Uterus (tissue), 4 donors: ENCODE results near the gene ZFP14. TPM values are rescaled to one million over a fixed set of nuclear protein-coding genes. Genes with fewer than 3 reads are reported as not detected.

Source experiments
- total RNA-seq, 4 donors: library from RNA; depleted of rRNA in 3 of 4; stranded (reverse); fragments of >200 nt in 3 of 4; gene quantifications; one replicate each; pipeline versions ENCODE4 v1.1.0 to v1.2.4, GENCODE V29; 2014 to 2023
- donor health status: DM: yes; HTN: yes; CAD: no.

The ZFP14 gene
- total RNA-seq, 4 donors from 2014 or later = 3.3 to 28.7 (median 9.0) TPM

Other genes with a start within 250 kb of the ZFP14 start
- 100 to 1,000 TPM; 134 to 511 (median 179) TPM for gene CAPNS1, start 239.1 kb downstream of the ZFP14 start, total RNA-seq
- gene COX7A1, start 226.8 kb downstream of the ZFP14 start, total RNA-seq = 100 to 1,000 TPM in 2 of 4 donors, 10 to 100 TPM in 1, 1 to 10 TPM in 1; 4.7 to 235 (median 65.2) TPM
- 10 to 100 TPM in 1 of 4 donors, 1 to 10 TPM in 3; 1.5 to 20.8 (median 6.1) TPM for gene ZNF565, start 164.5 kb downstream of the ZFP14 start, total RNA-seq
- gene ZNF146, start 164.1 kb downstream of the ZFP14 start, total RNA-seq = 100 to 1,000 TPM in 1 of 4 donors, 10 to 100 TPM in 3; 54.7 to 238 (median 84.2) TPM
- gene ZFP82, start 39.4 kb upstream of the ZFP14 start, total RNA-seq = 10 to 100 TPM in 2 of 4 donors, 1 to 10 TPM in 1, under 1 TPM in 1; 0.88 to 29.9 (median 8.3) TPM
- gene ZNF566, start 110.4 kb upstream of the ZFP14 start, total RNA-seq = 10 to 100 TPM; 10.3 to 42.4 (median 19.4) TPM
- gene ZNF260, start 149.1 kb upstream of the ZFP14 start, total RNA-seq = 10 to 100 TPM in 2 of 4 donors, 1 to 10 TPM in 2; 5.1 to 42.3 (median 13.9) TPM
- gene ZNF529, start 194.1 kb upstream of the ZFP14 start, total RNA-seq = 10 to 100 TPM in 2 of 4 donors, 1 to 10 TPM in 2; 4.9 to 44.5 (median 13.1) TPM
- 10 to 100 TPM in 1 of 4 donors, 1 to 10 TPM in 2, under 1 TPM in 1; 0.59 to 29.4 (median 5.5) TPM for gene ZNF382, start 226.1 kb upstream of the ZFP14 start, total RNA-seq